ENCODE measurements around the gene DNAH3. TPM values are rescaled to one million over a fixed set of nuclear protein-coding genes. Genes with fewer than 3 reads are reported as not detected.

DNAH3 gene
- total RNA-seq, 1 experiment from 2014 or later, result 0.57 TPM

DNA sequence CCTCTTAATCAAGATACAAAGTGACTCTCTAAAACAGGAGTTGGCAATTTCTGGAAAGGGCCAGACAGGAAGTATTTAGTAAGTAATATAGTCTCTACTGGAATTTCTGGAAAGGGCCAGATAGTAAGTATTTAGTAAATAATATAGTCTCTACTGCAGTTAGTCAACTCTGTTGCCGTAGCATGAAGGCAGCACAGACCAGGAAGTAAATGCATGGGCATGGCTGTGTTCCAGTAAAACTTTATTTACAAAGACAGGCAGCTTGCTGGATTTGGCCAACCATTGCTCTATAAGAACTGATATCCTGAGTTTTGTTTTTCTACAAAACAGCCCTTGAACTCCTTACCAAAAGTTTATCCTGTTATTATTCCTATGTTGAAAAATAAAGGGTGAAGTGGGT, 24.8 kb upstream of the DNAH3 start:
- peaks cover 11% of the 10 kb centered on the region; the same call in 1 of the 2 replicates for H3K9me3 Mint-ChIP-seq
- H3K27me3 Mint-ChIP-seq (ENCODE audit: low read depth), result no peaks in the 10 kb centered on the region
- DNase-seq (ENCODE audit: low spot score) (no peak), ATAC-seq (no peak)
- H3K27ac Mint-ChIP-seq, result no peak overlapping the region
- H3K36me3 Mint-ChIP-seq, result peaks cover 82% of the 10 kb centered on the region
- H3K4me3 Mint-ChIP-seq, result no peak overlapping the region
- TF ChIP-seq ZNF121 (CRISPR knock-in tag; IDR thresholded peaks at IDR 0.05) (no peak), ETV6 (CRISPR knock-in tag; IDR thresholded peaks at IDR 0.05) (no peak), PRRX2 (CRISPR knock-in tag; IDR thresholded peaks at IDR 0.05) (no peak), NR2C2 (CRISPR knock-in tag; IDR thresholded peaks at IDR 0.05) (no peak), ELF4 (CRISPR knock-in tag; IDR thresholded peaks at IDR 0.05; ENCODE audit: low read depth) (no peak), USF1 (CRISPR knock-in tag; IDR thresholded peaks at IDR 0.05) (no peak), E2F1 (CRISPR knock-in tag; IDR thresholded peaks at IDR 0.05) (no peak), ZNF396 (CRISPR knock-in tag; IDR thresholded peaks at IDR 0.05; ENCODE audit: borderline replicate concordance) (no peak), TCF7 (CRISPR knock-in tag; IDR thresholded peaks at IDR 0.05; ENCODE audit: low read depth) (no peak)
- TF ChIP-seq, protein P1, sequence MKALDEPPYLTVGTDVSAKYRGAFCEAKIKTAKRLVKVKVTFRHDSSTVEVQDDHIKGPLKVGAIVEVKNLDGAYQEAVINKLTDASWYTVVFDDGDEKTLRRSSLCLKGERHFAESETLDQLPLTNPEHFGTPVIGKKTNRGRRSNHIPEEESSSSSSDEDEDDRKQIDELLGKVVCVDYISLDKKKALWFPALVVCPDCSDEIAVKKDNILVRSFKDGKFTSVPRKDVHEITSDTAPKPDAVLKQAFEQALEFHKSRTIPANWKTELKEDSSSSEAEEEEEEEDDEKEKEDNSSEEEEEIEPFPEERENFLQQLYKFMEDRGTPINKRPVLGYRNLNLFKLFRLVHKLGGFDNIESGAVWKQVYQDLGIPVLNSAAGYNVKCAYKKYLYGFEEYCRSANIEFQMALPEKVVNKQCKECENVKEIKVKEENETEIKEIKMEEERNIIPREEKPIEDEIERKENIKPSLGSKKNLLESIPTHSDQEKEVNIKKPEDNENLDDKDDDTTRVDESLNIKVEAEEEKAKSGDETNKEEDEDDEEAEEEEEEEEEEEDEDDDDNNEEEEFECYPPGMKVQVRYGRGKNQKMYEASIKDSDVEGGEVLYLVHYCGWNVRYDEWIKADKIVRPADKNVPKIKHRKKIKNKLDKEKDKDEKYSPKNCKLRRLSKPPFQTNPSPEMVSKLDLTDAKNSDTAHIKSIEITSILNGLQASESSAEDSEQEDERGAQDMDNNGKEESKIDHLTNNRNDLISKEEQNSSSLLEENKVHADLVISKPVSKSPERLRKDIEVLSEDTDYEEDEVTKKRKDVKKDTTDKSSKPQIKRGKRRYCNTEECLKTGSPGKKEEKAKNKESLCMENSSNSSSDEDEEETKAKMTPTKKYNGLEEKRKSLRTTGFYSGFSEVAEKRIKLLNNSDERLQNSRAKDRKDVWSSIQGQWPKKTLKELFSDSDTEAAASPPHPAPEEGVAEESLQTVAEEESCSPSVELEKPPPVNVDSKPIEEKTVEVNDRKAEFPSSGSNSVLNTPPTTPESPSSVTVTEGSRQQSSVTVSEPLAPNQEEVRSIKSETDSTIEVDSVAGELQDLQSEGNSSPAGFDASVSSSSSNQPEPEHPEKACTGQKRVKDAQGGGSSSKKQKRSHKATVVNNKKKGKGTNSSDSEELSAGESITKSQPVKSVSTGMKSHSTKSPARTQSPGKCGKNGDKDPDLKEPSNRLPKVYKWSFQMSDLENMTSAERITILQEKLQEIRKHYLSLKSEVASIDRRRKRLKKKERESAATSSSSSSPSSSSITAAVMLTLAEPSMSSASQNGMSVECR (CRISPR knock-in tag; IDR thresholded peaks at IDR 0.05; ENCODE audit: borderline replicate concordance), result no peak
- TF ChIP-seq, protein P2, sequence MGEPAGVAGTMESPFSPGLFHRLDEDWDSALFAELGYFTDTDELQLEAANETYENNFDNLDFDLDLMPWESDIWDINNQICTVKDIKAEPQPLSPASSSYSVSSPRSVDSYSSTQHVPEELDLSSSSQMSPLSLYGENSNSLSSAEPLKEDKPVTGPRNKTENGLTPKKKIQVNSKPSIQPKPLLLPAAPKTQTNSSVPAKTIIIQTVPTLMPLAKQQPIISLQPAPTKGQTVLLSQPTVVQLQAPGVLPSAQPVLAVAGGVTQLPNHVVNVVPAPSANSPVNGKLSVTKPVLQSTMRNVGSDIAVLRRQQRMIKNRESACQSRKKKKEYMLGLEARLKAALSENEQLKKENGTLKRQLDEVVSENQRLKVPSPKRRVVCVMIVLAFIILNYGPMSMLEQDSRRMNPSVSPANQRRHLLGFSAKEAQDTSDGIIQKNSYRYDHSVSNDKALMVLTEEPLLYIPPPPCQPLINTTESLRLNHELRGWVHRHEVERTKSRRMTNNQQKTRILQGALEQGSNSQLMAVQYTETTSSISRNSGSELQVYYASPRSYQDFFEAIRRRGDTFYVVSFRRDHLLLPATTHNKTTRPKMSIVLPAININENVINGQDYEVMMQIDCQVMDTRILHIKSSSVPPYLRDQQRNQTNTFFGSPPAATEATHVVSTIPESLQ (CRISPR knock-in tag; IDR thresholded peaks at IDR 0.05), result no peak
- TF ChIP-seq, protein P3, sequence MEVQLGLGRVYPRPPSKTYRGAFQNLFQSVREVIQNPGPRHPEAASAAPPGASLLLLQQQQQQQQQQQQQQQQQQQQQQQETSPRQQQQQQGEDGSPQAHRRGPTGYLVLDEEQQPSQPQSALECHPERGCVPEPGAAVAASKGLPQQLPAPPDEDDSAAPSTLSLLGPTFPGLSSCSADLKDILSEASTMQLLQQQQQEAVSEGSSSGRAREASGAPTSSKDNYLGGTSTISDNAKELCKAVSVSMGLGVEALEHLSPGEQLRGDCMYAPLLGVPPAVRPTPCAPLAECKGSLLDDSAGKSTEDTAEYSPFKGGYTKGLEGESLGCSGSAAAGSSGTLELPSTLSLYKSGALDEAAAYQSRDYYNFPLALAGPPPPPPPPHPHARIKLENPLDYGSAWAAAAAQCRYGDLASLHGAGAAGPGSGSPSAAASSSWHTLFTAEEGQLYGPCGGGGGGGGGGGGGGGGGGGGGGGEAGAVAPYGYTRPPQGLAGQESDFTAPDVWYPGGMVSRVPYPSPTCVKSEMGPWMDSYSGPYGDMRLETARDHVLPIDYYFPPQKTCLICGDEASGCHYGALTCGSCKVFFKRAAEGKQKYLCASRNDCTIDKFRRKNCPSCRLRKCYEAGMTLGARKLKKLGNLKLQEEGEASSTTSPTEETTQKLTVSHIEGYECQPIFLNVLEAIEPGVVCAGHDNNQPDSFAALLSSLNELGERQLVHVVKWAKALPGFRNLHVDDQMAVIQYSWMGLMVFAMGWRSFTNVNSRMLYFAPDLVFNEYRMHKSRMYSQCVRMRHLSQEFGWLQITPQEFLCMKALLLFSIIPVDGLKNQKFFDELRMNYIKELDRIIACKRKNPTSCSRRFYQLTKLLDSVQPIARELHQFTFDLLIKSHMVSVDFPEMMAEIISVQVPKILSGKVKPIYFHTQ (CRISPR knock-in tag; IDR thresholded peaks at IDR 0.05), result no peak
- TF ChIP-seq, protein P4, sequence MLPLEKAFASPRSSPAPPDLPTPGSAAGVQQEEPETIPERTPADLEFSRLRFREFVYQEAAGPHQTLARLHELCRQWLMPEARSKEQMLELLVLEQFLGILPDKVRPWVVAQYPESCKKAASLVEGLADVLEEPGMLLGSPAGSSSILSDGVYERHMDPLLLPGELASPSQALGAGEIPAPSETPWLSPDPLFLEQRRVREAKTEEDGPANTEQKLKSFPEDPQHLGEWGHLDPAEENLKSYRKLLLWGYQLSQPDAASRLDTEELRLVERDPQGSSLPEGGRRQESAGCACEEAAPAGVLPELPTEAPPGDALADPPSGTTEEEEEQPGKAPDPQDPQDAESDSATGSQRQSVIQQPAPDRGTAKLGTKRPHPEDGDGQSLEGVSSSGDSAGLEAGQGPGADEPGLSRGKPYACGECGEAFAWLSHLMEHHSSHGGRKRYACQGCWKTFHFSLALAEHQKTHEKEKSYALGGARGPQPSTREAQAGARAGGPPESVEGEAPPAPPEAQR (CRISPR knock-in tag; IDR thresholded peaks at IDR 0.05), result no peak
- TF ChIP-seq, protein P5, sequence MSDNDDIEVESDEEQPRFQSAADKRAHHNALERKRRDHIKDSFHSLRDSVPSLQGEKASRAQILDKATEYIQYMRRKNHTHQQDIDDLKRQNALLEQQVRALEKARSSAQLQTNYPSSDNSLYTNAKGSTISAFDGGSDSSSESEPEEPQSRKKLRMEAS (CRISPR knock-in tag; IDR thresholded peaks at IDR 0.05), result no peak
- TF ChIP-seq, protein P6, sequence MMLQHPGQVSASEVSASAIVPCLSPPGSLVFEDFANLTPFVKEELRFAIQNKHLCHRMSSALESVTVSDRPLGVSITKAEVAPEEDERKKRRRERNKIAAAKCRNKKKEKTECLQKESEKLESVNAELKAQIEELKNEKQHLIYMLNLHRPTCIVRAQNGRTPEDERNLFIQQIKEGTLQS (CRISPR knock-in tag; conservative IDR thresholded peaks at IDR 0.05), result no peak
- no peaks in the 10 kb centered on the region for H3K4me1 Mint-ChIP-seq
- POLR2A ChIA-PET, result no interaction called here
- CTCF ChIA-PET, result interaction anchor here (1.7 kb wide), 1 partner anchor 126 kb away, joined by 6 read pairs; no protein-coding TSS in a partner anchor
